OCI-LY7 (cell line): Measurements from ENCODE around the gene TTC38.

Source experiments
- EZH2phosphoT487 ChIP-seq: fragments of 200-600 bp; sonication (generic); IDR thresholded peaks from 2 replicates; pipeline ENCODE4 v1.6.1; 2018; ENCODE audit warnings: low read depth, borderline replicate concordance, mild to moderate bottlenecking, mixed run types, antibody characterized with exemption, low read length, moderate library complexity, mixed read lengths
- TF ChIP-seq, protein P1 (sequence below): fragments of 200-600 bp; sonication (generic); conservative IDR thresholded peaks from 2 replicates; pipeline ENCODE4 v1.5.1; 2014; ENCODE audit warnings: mild to moderate bottlenecking, antibody characterized with exemption, low read length, moderate library complexity, mixed read lengths

DNA sequence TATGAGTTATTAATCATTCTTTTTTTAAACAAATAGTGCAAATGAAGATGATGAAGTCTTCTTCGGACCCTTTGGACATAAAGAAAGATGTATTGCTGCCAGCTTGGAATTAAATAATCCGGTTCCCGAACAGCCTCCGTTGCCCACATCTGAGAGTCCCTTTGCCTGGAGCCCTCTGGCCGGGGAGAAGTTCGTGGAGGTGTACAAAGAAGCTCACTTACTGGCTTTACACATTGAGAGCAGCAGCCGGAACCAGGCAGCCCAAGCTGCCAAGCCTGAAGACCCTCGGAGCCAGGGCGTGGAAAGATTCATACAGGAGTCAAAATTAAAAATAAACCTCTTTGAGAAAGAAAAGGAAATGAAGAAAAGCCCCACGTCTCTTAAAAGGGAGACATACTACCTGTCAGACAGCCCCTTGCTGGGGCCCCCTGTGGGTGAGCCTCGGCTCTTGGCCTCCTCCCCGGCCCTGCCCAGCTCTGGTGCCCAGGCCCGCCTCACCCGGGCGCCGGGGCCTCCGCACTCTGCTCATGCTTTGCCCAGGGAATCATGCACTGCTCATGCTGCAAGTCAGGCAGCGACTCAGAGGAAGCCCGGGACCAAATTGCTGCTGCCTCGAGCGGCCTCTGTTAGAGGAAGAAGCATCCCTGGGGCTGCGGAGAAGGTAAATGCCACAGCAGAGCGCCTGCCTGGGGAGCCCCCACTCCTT is 40.6 kb downstream of the TTC38 start:
- TF ChIP-seq, protein P1, sequence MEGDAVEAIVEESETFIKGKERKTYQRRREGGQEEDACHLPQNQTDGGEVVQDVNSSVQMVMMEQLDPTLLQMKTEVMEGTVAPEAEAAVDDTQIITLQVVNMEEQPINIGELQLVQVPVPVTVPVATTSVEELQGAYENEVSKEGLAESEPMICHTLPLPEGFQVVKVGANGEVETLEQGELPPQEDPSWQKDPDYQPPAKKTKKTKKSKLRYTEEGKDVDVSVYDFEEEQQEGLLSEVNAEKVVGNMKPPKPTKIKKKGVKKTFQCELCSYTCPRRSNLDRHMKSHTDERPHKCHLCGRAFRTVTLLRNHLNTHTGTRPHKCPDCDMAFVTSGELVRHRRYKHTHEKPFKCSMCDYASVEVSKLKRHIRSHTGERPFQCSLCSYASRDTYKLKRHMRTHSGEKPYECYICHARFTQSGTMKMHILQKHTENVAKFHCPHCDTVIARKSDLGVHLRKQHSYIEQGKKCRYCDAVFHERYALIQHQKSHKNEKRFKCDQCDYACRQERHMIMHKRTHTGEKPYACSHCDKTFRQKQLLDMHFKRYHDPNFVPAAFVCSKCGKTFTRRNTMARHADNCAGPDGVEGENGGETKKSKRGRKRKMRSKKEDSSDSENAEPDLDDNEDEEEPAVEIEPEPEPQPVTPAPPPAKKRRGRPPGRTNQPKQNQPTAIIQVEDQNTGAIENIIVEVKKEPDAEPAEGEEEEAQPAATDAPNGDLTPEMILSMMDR, result no peak
- no peak for TF ChIP-seq EZH2phosphoT487
